K562 (cell line): Measurements from ENCODE around the gene ATXN1. TPM values are rescaled to one million over a fixed set of nuclear protein-coding genes. Genes with fewer than 3 reads are reported as not detected.

Experiments used
- ATF1 ChIP-seq, 2 experiments: fragments of 450-650 bp in 1 of 2; IDR thresholded peaks; 2 replicates each; pipeline ENCODE4 v1.6.1; 2016; ENCODE audit warnings: missing compliant biosample characterization in 1 of 2, missing genetic modification characterization in 1 of 2
- CC2D1A ChIP-seq: fragments of 450-650 bp; IDR thresholded peaks from 2 replicates; pipeline ENCODE4 v1.6.1; 2017; ENCODE audit warnings: mild to moderate bottlenecking
- CTCF ChIP-seq, 3 experiments: IDR thresholded peaks in 2 of 3; conservative IDR thresholded peaks in 1 of 3; 2 replicates each; pipeline ENCODE4 v1.5.1; 2011 to 2012; ENCODE audit warnings: low read length in 3 of 3, mild to moderate bottlenecking in 3 of 3, control low read depth in 2 of 3, improper control_type of control experiment in 1 of 3, inconsistent platforms in 1 of 3, low read depth in 1 of 3, mixed read lengths in 1 of 3, moderate library complexity in 1 of 3; ENCODE audit not compliant: insufficient read depth in 2 of 3
- E2F6 ChIP-seq, 2 experiments: IDR thresholded peaks; 2 replicates each; pipeline ENCODE4 v1.6.1; 2011; ENCODE audit warnings: borderline replicate concordance in 1 of 2, control low read depth in 1 of 2, low read depth in 1 of 2, low read length in 1 of 2, mild to moderate bottlenecking in 1 of 2, mixed read lengths in 1 of 2, moderate library complexity in 1 of 2; ENCODE audit not compliant: insufficient read depth in 1 of 2, insufficient read length in 1 of 2, poor library complexity in 1 of 2, severe bottlenecking in 1 of 2; ENCODE audit errors: extremely low read depth in 1 of 2
- MAX ChIP-seq: sonication (generic); formaldehyde crosslinking; IDR thresholded peaks from 2 replicates; pipeline ENCODE4 v1.9.0; 2022; ENCODE audit warnings: mild to moderate bottlenecking, missing genetic modification reagents
- RB1 ChIP-seq: fragments of 450-650 bp; IDR thresholded peaks from 2 replicates; pipeline ENCODE4 v1.6.1; 2017; ENCODE audit warnings: low read depth, mild to moderate bottlenecking
- REST ChIP-seq, 2 experiments: fragments of 450-650 bp; formaldehyde crosslinking in 1 of 2; IDR thresholded peaks; 2 replicates each; pipeline versions ENCODE4 v1.4.0 to v1.6.1; 2014 to 2020; ENCODE audit warnings: mild to moderate bottlenecking in 2 of 2, borderline replicate concordance in 1 of 2, low read depth in 1 of 2
- ZNF282 ChIP-seq: sonication (generic); formaldehyde crosslinking; IDR thresholded peaks from 2 replicates; pipeline ENCODE4 v1.8.1; 2023; ENCODE audit warnings: missing genetic modification reagents
- ZNF398 ChIP-seq: fragments of 250-450 bp; sonication (Bioruptor Pico); IDR thresholded peaks from 2 replicates; pipeline ENCODE4 v1.8.0; 2021; ENCODE audit warnings: moderate library complexity, mild to moderate bottlenecking, inconsistent platforms
- polyA plus RNA-seq, 8 experiments: library from polyadenylated mRNA; depleted of rRNA in 4 of 8; stranded (reverse) in 5 of 8; unstranded in 3 of 8; fragments of >200 nt; fragmentation: Nextera tagmentation in 2 of 8; fragmentation: Illumina TruSeq in 1 of 8; extraction: Ambion mirVana in 2 of 8; extraction: Trizol in 1 of 8; gene quantifications; 2 replicates each; pipeline versions ENCODE4 v1.2.1 to v1.2.3, GENCODE V29; 2011 to 2014; ENCODE audit warnings: inconsistent platforms in 1 of 8, missing spikeins in 1 of 8
- total RNA-seq, 7 experiments: library from RNA; depleted of rRNA in 6 of 7; stranded (reverse); fragments of >200 nt in 6 of 7; fragmentation: Illumina TruSeq in 2 of 7; extraction: Trizol in 2 of 7; gene quantifications; 2 replicates each; pipeline versions ENCODE4 v1.2.1 to v1.2.3, GENCODE V29; 2011 to 2021; ENCODE audit warnings: low replicate concordance in 1 of 7

Gene ATXN1
- total and polyA plus RNA-seq, 9 of the 15 experiments (the other 6 are each of a cell fraction or from before 2014, with no cell fraction given): under 0.01 to 1.2 (median 0.58) TPM

GRCh38 chr6:16770701-16771569 is 9.7 kb upstream of the ATXN1 start (continued):
- peak; percentile 74 for TF ChIP-seq REST (IDR thresholded peaks at IDR 0.05; ENCODE audit: borderline replicate concordance)
- no peak for TF ChIP-seq REST (CRISPR knock-in tag; IDR thresholded peaks at IDR 0.05; ENCODE audit: low read depth)
- no peak for TF ChIP-seq ZNF398 (CRISPR knock-in tag)
- no peak for TF ChIP-seq ATF1 (CRISPR knock-in tag; IDR thresholded peaks at IDR 0.05)
- TF ChIP-seq ATF1 (tag; IDR thresholded peaks at IDR 0.05): peak; percentile 66
- peak in 1 of 2 experiments; percentile 78 for TF ChIP-seq E2F6 (IDR thresholded peaks at IDR 0.05; ENCODE audit: borderline replicate concordance in 1 of 2, extremely low read depth in 1 of 2, insufficient read depth in 1 of 2, insufficient read length in 1 of 2, low read depth in 1 of 2, low read length in 1 of 2, poor library complexity in 1 of 2, severe bottlenecking in 1 of 2)
- TF ChIP-seq ZNF282 (CRISPR knock-in tag): no peak
- TF ChIP-seq CC2D1A: no peak
- TF ChIP-seq CTCF (IDR thresholded peaks at IDR 0.05 in 2 of 3, conservative IDR thresholded peaks at IDR 0.05 in 1 of 3; ENCODE audit: insufficient read depth in 2 of 3, low read depth in 1 of 3, low read length in 3 of 3): peak; percentile 95 to 98 (median 97)
- TF ChIP-seq MAX (CRISPR knock-in tag): peak; percentile 60; the same call in 1 of the 2 replicates
- peak; percentile 55; the same call in 1 of the 2 replicates for TF ChIP-seq RB1
